Measurements from ENCODE around the gene STAM2.
"Not testable (repeated sequence)": the region's sequence is repeated elsewhere in the genome, so short reads cannot be mapped to it uniquely, and the experiment has no call there.

The STAM2 gene

GRCh38 chr2:152172201-152172785 lies 3.3 kb downstream of the STAM2 start:
- DNase-seq (ENCODE audit: low spot score): not testable (repeated sequence)

- no peak for DNase-seq (ENCODE audit: low spot score)
Observed at GRCh38 chr2:152171718-152172117, 3.8 kb downstream of the STAM2 start.

GRCh38 chr2:152169158-152169557 lies 6.4 kb downstream of the STAM2 start:
- DNase-seq (ENCODE audit: low spot score): not testable (repeated sequence)

GRCh38 chr2:152167470-152167869 lies 8.1 kb downstream of the STAM2 start:
- not testable (repeated sequence) for DNase-seq (ENCODE audit: low spot score)

DNA sequence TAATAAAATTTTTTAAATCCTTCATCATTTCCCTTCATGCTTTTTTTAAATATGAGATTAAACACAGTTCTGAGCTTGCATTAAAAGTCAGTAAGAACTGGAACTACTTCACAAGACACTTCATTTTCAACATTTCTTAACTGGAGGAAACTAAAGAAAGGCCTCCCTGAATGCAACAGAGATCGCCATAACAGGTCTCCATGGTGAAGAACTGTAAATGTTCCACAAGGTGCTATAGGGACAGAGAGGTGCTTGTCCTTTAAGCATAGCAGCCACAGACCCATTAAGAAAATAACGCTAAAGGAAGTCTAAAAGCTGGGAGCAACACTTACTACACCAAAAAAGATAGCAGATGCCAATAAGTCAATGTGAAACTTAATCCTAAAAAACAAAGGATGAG lies 8.5 kb downstream of the STAM2 start:
- no peak for DNase-seq (ENCODE audit: low spot score)

GRCh38 chr2:152166633-152167032 lies 8.9 kb downstream of the STAM2 start:
- no peak for DNase-seq (ENCODE audit: low spot score)

- DNase-seq (ENCODE audit: low spot score): no peak
Observed at GRCh38 chr2:152165780-152166179, 9.8 kb downstream of the STAM2 start.

DNA sequence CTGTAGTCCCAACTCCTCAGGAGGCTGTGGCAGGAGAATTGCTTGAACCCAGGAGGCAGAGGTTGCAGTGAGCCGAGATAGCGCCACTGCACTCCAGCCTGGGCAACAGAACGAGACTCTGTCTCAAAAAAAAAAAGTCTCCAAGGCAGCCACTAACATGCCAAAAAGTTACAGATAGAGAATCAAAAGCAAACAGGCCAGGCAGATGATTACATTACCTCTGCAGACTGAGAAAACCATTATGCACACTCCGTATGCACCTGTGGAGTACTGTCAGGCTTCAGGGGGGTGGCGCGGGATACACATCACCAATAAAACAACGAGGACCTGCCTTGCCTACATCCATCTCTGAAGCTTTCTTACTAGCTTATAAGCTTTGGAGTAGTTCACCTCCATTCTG lies 10.3 kb downstream of the STAM2 start:
- no peak for DNase-seq (ENCODE audit: low spot score)

DNA sequence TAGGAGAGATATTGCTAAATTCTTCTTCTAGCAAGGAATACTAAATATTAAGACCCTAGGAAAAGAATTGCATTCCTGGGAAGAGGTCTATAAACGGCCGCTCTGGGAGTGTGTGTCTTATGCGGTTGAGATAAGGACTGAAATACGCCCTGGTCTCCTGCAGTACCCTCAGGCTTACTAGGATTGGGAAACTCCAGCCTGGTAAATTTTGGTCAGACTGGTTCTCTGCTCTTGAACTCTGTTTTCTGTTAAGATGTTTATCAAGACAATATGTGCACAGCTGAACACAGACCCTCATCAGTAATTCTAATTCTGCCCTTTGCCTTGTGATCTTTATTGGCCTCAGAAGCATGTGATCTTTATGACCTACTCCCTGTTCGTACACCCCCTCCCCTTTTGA lies 11.9 kb downstream of the STAM2 start:
- DNase-seq (ENCODE audit: low spot score): not testable (repeated sequence)

DNA sequence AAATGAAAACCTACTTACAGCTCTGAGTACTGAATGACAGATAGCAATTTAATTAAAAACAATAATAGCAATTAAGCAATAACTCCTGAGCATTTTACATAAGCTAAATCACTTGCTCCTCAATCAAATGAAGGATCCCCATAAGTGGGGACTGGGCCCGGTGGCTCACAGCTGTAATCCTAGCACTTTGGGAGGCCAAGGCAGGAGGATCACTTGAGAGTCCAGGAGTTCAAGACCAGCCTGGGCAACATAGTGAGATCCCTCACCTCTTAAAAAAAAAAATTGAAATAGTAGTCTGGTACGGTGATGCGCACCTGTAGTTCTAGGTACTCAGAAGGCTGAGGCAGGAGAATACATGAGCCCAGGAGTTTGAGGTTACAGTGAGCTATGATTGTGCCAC lies 13.4 kb downstream of the STAM2 start:
- DNase-seq (ENCODE audit: low spot score): no peak

GRCh38 chr2:152161598-152161997 lies 14.0 kb downstream of the STAM2 start:
- DNase-seq (ENCODE audit: low spot score): no peak

- DNase-seq (ENCODE audit: low spot score): not testable (repeated sequence)
Observed at GRCh38 chr2:152160378-152160777, 15.2 kb downstream of the STAM2 start.

DNA sequence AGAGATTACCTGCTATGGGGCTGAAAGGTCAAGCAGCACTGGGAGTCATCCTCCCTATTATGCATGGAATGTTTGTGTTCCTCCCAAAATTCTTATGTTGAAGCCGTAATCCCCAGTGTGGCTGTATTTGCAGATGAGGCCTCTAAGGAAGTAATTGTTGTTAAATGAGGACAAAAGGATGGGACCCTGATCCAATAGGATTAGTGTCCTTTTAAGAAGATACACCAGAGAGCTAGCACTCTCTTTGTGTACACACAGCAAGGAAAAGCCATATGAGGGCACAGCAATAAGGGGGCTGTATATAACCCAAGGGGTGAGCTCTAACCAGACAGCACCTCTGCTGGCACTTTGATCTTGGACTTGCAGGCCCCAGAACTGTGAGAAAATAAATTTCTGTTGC lies 18.3 kb downstream of the STAM2 start:
- no peak for DNase-seq (ENCODE audit: low spot score)

GRCh38 chr2:152155209-152155608 lies 20.4 kb downstream of the STAM2 start:
- DNase-seq (ENCODE audit: low spot score): no peak

DNA sequence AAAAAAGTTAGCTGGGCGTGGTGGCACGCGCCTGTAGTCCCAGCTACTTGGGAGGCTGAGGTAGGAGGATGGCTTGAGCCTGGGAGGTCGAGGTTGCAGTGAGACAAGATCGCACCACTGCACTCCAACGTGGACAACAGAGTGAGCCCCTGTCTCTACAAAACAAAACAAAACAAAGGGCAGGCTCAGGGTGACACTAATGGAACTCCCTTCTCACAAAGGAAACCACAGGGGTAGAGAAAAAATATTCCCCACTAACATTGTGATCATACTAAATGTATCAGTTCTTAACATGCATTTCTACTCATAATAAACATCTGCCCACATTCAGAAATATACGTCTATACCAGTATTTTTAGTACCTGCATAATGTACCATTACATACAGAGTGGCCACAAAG lies 21.1 kb downstream of the STAM2 start:
- DNase-seq (ENCODE audit: low spot score): no peak

DNA sequence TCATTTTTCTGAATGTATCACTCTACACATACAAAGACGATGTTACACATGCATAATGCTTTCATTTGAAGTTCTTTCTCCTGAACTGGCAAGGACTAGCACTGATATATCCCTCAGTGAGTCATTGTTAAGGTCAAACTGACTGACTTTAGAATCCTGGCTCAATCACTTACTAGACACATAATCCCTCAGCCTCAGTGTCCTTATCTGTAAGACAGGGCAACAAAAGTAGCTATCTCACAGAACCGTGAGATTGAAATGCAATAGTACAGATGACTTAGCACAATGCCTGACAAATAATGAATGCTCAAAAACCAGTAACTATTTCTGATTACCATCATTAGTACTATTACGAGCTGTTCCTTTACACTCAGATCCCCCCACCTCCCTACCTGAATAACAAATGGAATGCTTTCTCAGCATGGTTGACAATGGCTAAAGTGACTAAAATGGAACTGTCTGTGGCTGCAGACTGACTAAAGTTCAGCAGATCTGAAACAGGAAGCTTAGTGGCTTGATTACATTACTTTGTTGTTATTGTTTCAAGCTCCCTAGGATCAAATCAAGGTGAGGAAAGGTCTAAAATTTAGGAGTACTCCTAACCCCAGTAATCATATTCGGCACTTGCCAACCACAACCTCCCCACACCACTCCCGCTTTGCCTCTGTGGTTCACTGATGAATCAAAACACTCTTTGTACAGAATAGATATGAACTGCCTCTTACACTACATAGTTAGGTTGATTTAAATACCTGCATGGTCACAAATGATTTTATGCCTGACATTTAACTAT lies 40.9 kb downstream of the STAM2 start:
- no peak for DNase-seq (ENCODE audit: low spot score)

DNA sequence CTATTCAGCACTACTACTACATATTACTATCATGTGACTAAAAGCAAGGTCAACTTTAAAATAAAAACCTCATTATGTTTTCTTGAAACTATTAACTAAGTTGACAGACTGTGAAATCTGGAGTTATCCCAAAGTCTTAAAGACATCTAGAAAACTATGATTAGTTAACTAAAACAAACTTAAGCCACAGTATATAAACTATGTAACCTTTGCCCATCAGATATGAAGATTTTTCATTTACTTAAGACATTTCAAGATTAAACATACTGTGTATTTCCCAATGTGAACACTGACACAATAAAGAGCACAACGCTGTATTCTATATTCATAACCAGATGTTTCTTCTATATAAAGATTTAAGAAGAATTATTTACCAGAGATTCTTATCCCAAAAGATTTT lies 43.3 kb downstream of the STAM2 start:
- no peak for DNase-seq (ENCODE audit: low spot score)

GRCh38 chr2:152127628-152128027 lies 47.9 kb downstream of the STAM2 start:
- no peak for DNase-seq (ENCODE audit: low spot score)

- no peak for DNase-seq (ENCODE audit: low spot score)
Observed at GRCh38 chr2:152126664-152127063, 48.9 kb downstream of the STAM2 start.

- no peak for DNase-seq (ENCODE audit: low spot score)
Observed at GRCh38 chr2:152122161-152122560, 53.4 kb downstream of the STAM2 start.

GRCh38 chr2:152120430-152120829 lies 55.1 kb downstream of the STAM2 start:
- DNase-seq (ENCODE audit: low spot score): no peak

- DNase-seq (ENCODE audit: low spot score): no peak
Observed at GRCh38 chr2:152115952-152116351, 59.6 kb downstream of the STAM2 start.

GRCh38 chr2:152114366-152114765 lies 61.2 kb downstream of the STAM2 start:
- no peak for DNase-seq (ENCODE audit: low spot score)

- not testable (repeated sequence) for DNase-seq (ENCODE audit: low spot score)
Observed at GRCh38 chr2:152107140-152107539, 68.4 kb downstream of the STAM2 start.

Data from ecto neural progenitor cell (in vitro differentiated cells).